Fibroblast of lung (primary cell): ENCODE measurements around the gene RPAIN. TPM values are rescaled to one million over a fixed set of nuclear protein-coding genes. Genes with fewer than 3 reads are reported as not detected.

Experiments used
- DNase-seq, 2 donors: peaks; one replicate each; pipeline versions ENCODE4 v3.0.0 to v3.0.0-alpha.2; 2010; ENCODE audit warnings: low read depth in 2 of 2
- H2AFZ ChIP-seq: 2 replicates; pipeline ENCODE4 v1.5.1; 2012; ENCODE audit warnings: low read length, control low read depth, inconsistent platforms
- H3K27ac ChIP-seq: 2 replicates; pipeline ENCODE4 v1.5.1; 2011; ENCODE audit warnings: low read length, control low read depth; ENCODE audit not compliant: insufficient read depth
- H3K27me3 ChIP-seq: 2 replicates; pipeline ENCODE4 v1.5.1; 2011; ENCODE audit warnings: mild to moderate bottlenecking, low read length; ENCODE audit not compliant: control insufficient read depth, insufficient read depth
- H3K36me3 ChIP-seq: 2 replicates; pipeline ENCODE4 v1.5.1; 2011; ENCODE audit warnings: low read length; ENCODE audit not compliant: control insufficient read depth, insufficient read depth
- H3K4me1 ChIP-seq: 2 replicates; pipeline ENCODE4 v1.5.1; 2011; ENCODE audit warnings: low read length; ENCODE audit not compliant: control insufficient read depth, insufficient read depth; ENCODE audit errors: extremely low read depth
- H3K4me2 ChIP-seq: 2 replicates; pipeline ENCODE4 v1.5.1; 2011; ENCODE audit warnings: low read length, control low read depth; ENCODE audit not compliant: insufficient read depth; ENCODE audit errors: extremely low read depth
- H3K4me3 ChIP-seq, 4 experiments: fragments of 200-600 bp in 1 of 4; sonication (generic) in 1 of 4; replicated peaks in 1 of 4; 2 replicates each; pipeline ENCODE4 v1.5.1; 2011 to 2016; ENCODE audit warnings: low read length in 4 of 4, low read depth in 3 of 4, mild to moderate bottlenecking in 3 of 4, control low read depth in 2 of 4, inconsistent platforms in 1 of 4, mixed read lengths in 1 of 4; ENCODE audit not compliant: insufficient read depth in 1 of 4; ENCODE audit errors: control extremely low read depth in 1 of 4
- H3K79me2 ChIP-seq: 2 replicates; pipeline ENCODE4 v1.5.1; 2012; ENCODE audit warnings: mild to moderate bottlenecking, low read length, inconsistent platforms; ENCODE audit not compliant: control insufficient read depth, insufficient read depth
- H3K9ac ChIP-seq: 2 replicates; pipeline ENCODE4 v1.5.1; 2011; ENCODE audit warnings: mild to moderate bottlenecking, low read length, control low read depth; ENCODE audit not compliant: insufficient read depth
- H3K9me3 ChIP-seq: 2 replicates; pipeline ENCODE4 v1.5.1; 2012; ENCODE audit warnings: low read depth, low read length; ENCODE audit not compliant: control insufficient read depth, insufficient read depth
- H4K20me1 ChIP-seq: 2 replicates; pipeline ENCODE4 v1.5.1; 2011; ENCODE audit warnings: low read length; ENCODE audit not compliant: control insufficient read depth, insufficient read depth; ENCODE audit errors: extremely low read depth
- CTCF ChIP-seq, 2 donors: IDR thresholded peaks in 1 of 2; conservative IDR thresholded peaks in 1 of 2; 1 replicate in 1 of 2; 2 replicates in 1 of 2; pipeline ENCODE4 v1.5.1; 2011 to 2012; ENCODE audit warnings: low read length in 2 of 2, control low read depth in 1 of 2, inconsistent platforms in 1 of 2, low read depth in 1 of 2, mild to moderate bottlenecking in 1 of 2
- EZH2 ChIP-seq: IDR thresholded peaks from 2 replicates; pipeline ENCODE4 v1.5.1; 2012; ENCODE audit warnings: low read length, control low read depth, mild to moderate bottlenecking; ENCODE audit errors: missing control alignments
- polyA plus RNA-seq, 2 donors: library from polyadenylated mRNA; depleted of rRNA in 1 of 2; stranded (reverse) in 1 of 2; unstranded in 1 of 2; fragments of >200 nt; gene quantifications; 2 replicates each; pipeline ENCODE4 v1.2.1, GENCODE V29; 2011 to 2012; ENCODE audit warnings: missing spikeins in 1 of 2
- total RNA-seq: library from RNA; depleted of rRNA; stranded (reverse); fragments of >200 nt; gene quantifications from 2 replicates; pipeline ENCODE4 v1.2.1, GENCODE V29; 2014

The RPAIN gene
- total and polyA plus RNA-seq, 2 donors (not counting 1 experiment from before 2014, with no cell fraction given) = 21.4 to 53.3 TPM

GRCh38 chr17:5466295-5466694, 46.3 kb downstream of the RPAIN start:
- no peaks in the 10 kb centered on the region for H3K9me3 ChIP-seq
- peak overlapping the region in 1 of 4 experiments; percentile 86 for H3K4me3 ChIP-seq
- no peak overlapping the region for H2AFZ ChIP-seq
- no peaks in the 10 kb centered on the region for H3K4me1 ChIP-seq
- no peaks in the 10 kb centered on the region for H3K27me3 ChIP-seq
- TF ChIP-seq CTCF (conservative IDR thresholded peaks at IDR 0.05 in 1 of 2, IDR thresholded peaks at IDR 0.05 in 1 of 2; ENCODE audit: low read depth in 1 of 2, low read length in 2 of 2) = no peak
- no peak for TF ChIP-seq EZH2
- peaks cover 62% of the 10 kb centered on the region for H3K79me2 ChIP-seq
- peaks cover 6% of the 10 kb centered on the region for H3K36me3 ChIP-seq
- DNase-seq = no peak
- no peak overlapping the region for H3K27ac ChIP-seq
- peak overlapping the region; percentile 4 for H3K4me2 ChIP-seq
- H4K20me1 ChIP-seq = no peaks in the 10 kb centered on the region
- no peak overlapping the region for H3K9ac ChIP-seq

GRCh38 chr17:5467416-5467815, 47.4 kb downstream of the RPAIN start:
- Histone ChIP-seq H3K4me1 (no peaks in the 10 kb centered on the region), H3K4me3 (peak overlapping the region; percentile 73 to 96 (median 89)), H3K36me3 (peaks cover 3% of the 10 kb centered on the region), H3K27ac (no peak overlapping the region), H3K9me3 (no peaks in the 10 kb centered on the region), H3K27me3 (no peaks in the 10 kb centered on the region), H3K79me2 (peaks cover 59% of the 10 kb centered on the region), H3K4me2 (peak overlapping the region; percentile 79), H4K20me1 (no peaks in the 10 kb centered on the region), H2AFZ (no peak overlapping the region), H3K9ac (no peak overlapping the region)
- DNase-seq = peak in 1 of 2 donors; percentile 1
- TF ChIP-seq EZH2 = no peak
- no peak for TF ChIP-seq CTCF (conservative IDR thresholded peaks at IDR 0.05 in 1 of 2, IDR thresholded peaks at IDR 0.05 in 1 of 2; ENCODE audit: low read depth in 1 of 2, low read length in 2 of 2)

- TF ChIP-seq EZH2 (no peak), CTCF (conservative IDR thresholded peaks at IDR 0.05 in 1 of 2, IDR thresholded peaks at IDR 0.05 in 1 of 2; ENCODE audit: low read depth in 1 of 2, low read length in 2 of 2) (no peak)
- peak overlapping the region; percentile 82 for H2AFZ ChIP-seq
- H3K4me1 ChIP-seq = no peaks in the 10 kb centered on the region
- no peaks in the 10 kb centered on the region for H4K20me1 ChIP-seq
- DNase-seq = no peak
- peaks cover 55% of the 10 kb centered on the region for H3K79me2 ChIP-seq
- H3K27ac ChIP-seq = peak overlapping the region; percentile 48
- H3K4me2 ChIP-seq = peak overlapping the region; percentile 79
- no peaks in the 10 kb centered on the region for H3K27me3 ChIP-seq
- H3K36me3 ChIP-seq = peaks cover 2% of the 10 kb centered on the region
- peak overlapping the region; percentile 73 for H3K9ac ChIP-seq
- H3K4me3 ChIP-seq = peak overlapping the region; percentile 73 to 96 (median 89)
- H3K9me3 ChIP-seq = no peaks in the 10 kb centered on the region
Observed at GRCh38 chr17:5468075-5468473, 48.1 kb downstream of the RPAIN start.
